A673 (cell line): ENCODE data around the gene ALOX15B.

Source experiments
- CTCF ChIP-seq: fragments of 300-800, 200-600 bp; sonication (generic); conservative IDR thresholded peaks from 2 replicates; pipeline ENCODE4 v1.5.1; 2017; ENCODE audit warnings: low read depth, mild to moderate bottlenecking, antibody characterized with exemption, low read length, moderate library complexity, mixed read lengths
- EZH2 ChIP-seq: fragments of 200-600 bp; sonication (generic); IDR thresholded peaks from 2 replicates; pipeline ENCODE4 v1.6.1; 2017; ENCODE audit warnings: borderline replicate concordance, low read depth, mild to moderate bottlenecking, mixed read lengths, antibody characterized with exemption, low read length; ENCODE audit not compliant: poor library complexity, severe bottlenecking

GRCh38 chr17:8096541-8096940 is 57.7 kb downstream of the ALOX15B start:
- TF ChIP-seq CTCF (no peak), EZH2 (no peak)
